Stimulated activated CD4-positive, alpha-beta T cell treated with anti-CD3 and anti-CD28 coated beads, Interleukin-2, amount 100 ng/mL, for 4 hours (primary cell): ENCODE data around the gene MYO1A.

ENCODE experiments used
- DNase-seq: peaks from one replicate; pipeline ENCODE4 v3.0.0-alpha.2; 2020; ENCODE audit warnings: low read depth

MYO1A gene

GRCh38 chr12:57049890-57050289, at the start of gene MYO1A:
MYO1A (minus strand) TSS chr12:57050129; CDS start chr12:57048323, 1,806 bp downstream.
- no peak for DNase-seq

- no peak for DNase-seq
Measured at GRCh38 chr12:57099047-57099714, 49.3 kb upstream of the MYO1A start.

GRCh38 chr12:57098546-57098945, 48.6 kb upstream of the MYO1A start:
- no peak for DNase-seq

GRCh38 chr12:57097554-57097835, 47.6 kb upstream of the MYO1A start:
- DNase-seq = no peak

GRCh38 chr12:57096748-57097553, 47.0 kb upstream of the MYO1A start:
- DNase-seq = no peak

- no peak for DNase-seq
Measured at GRCh38 chr12:57096099-57096572, 46.2 kb upstream of the MYO1A start.

- DNase-seq = no peak
Measured at GRCh38 chr12:57095440-57095839, 45.5 kb upstream of the MYO1A start.

- DNase-seq = no peak
Measured at GRCh38 chr12:57094208-57095160, 44.6 kb upstream of the MYO1A start.

GRCh38 chr12:57093415-57094207, 43.7 kb upstream of the MYO1A start:
- DNase-seq = peak; percentile 80

- DNase-seq = no peak
Measured at GRCh38 chr12:57092876-57093414, 43.0 kb upstream of the MYO1A start.

GRCh38 chr12:57092529-57092862, 42.6 kb upstream of the MYO1A start:
- no peak for DNase-seq

GRCh38 chr12:57091638-57092528, 42.0 kb upstream of the MYO1A start:
- no peak for DNase-seq

- no peak for DNase-seq
Measured at GRCh38 chr12:57090924-57091637, 41.2 kb upstream of the MYO1A start.

GRCh38 chr12:57090490-57090889, 40.6 kb upstream of the MYO1A start:
- no peak for DNase-seq

GRCh38 chr12:57089271-57090245, 39.6 kb upstream of the MYO1A start:
- peak; percentile 62 for DNase-seq

GRCh38 chr12:57088354-57089270, 38.7 kb upstream of the MYO1A start, which contains the start of gene NAB2:
NAB2 (plus strand) TSS chr12:57089114; CDS start chr12:57089272, 158 bp downstream.
- peak; percentile 86 for DNase-seq

GRCh38 chr12:57087691-57088353, 37.9 kb upstream of the MYO1A start:
- DNase-seq = peak; percentile 90
